Measurements from ENCODE around the gene TBC1D16. TPM values are rescaled to one million over a fixed set of nuclear protein-coding genes. Genes with fewer than 3 reads are reported as not detected.
A peak's percentile ranks its signal among the peaks of the same experiment; 100 is the strongest.

TBC1D16 gene
- total and polyA plus RNA-seq, 5 donors from 2014 or later = 0.06 to 0.72 (median 0.13) TPM

- Mint-ChIP-seq H3K4me1 (peaks cover 3 to 10% (median 7%) of the 10 kb centered on the region in 4 donors), H3K27me3 (no peaks in the 10 kb centered on the region), H3K4me3 (no peak overlapping the region), H3K27ac (no peak overlapping the region), H3K9me3 (no peaks in the 10 kb centered on the region), H3K36me3 (no peaks in the 10 kb centered on the region)
- no peak overlapping the region for H3K27ac ChIP-seq (ENCODE audit: insufficient read depth, low read length, poor library complexity, severe bottlenecking)
- no peak overlapping the region for H3K4me3 ChIP-seq (ENCODE audit: low read depth, low read length)
- ATAC-seq (ENCODE audit: low read depth in 2 of 2) = no peak
- no peaks in the 10 kb centered on the region for H3K9me3 ChIP-seq (ENCODE audit: control insufficient read depth in 2 of 2, low read length in 2 of 2)
- peaks cover 5% of the 10 kb centered on the region for H3K4me1 ChIP-seq (ENCODE audit: control insufficient read depth, insufficient read depth, low read length, poor library complexity, severe bottlenecking)
- no peak for DNase-seq
- no peaks in the 10 kb centered on the region for H3K36me3 ChIP-seq (ENCODE audit: control insufficient read depth, insufficient read depth, low read length)
- no peaks in the 10 kb centered on the region for H3K27me3 ChIP-seq (ENCODE audit: control insufficient read depth, insufficient read depth, low read length)
Measured at GRCh38 chr17:80009391-80010282, 26.0 kb downstream of the TBC1D16 start.

DNA sequence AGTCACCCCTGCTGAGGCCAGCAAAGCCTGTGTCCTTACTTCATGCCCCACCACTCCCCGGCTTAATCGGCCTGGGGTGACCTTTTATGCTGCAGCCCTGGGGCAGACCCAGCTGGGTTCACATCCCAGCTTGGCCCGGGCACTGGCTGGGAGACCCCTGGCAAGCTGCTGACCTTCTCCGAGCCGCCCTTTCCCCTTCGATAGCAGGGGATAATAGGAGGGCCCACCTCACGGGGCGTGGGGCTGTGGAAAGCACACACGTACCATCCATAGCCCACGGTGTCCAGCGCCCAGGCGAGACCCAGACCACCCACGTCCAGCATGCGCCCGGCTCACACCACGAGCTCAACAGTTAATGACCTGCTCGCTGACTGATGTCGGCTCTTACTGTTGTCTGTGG lies 26.8 kb downstream of the TBC1D16 start:
- DNase-seq (no peak), ATAC-seq (ENCODE audit: low read depth in 2 of 2) (no peak)
- Mint-ChIP-seq H3K27ac (no peak overlapping the region), H3K4me1 (peaks cover 3 to 10% (median 6%) of the 10 kb centered on the region in 4 donors), H3K4me3 (no peak overlapping the region), H3K9me3 (no peaks in the 10 kb centered on the region), H3K27me3 (no peaks in the 10 kb centered on the region), H3K36me3 (no peaks in the 10 kb centered on the region)
- Histone ChIP-seq H3K9me3 (ENCODE audit: control insufficient read depth in 2 of 2, low read length in 2 of 2) (no peaks in the 10 kb centered on the region), H3K27ac (ENCODE audit: insufficient read depth, low read length, poor library complexity, severe bottlenecking) (no peak overlapping the region), H3K27me3 (ENCODE audit: control insufficient read depth, insufficient read depth, low read length) (no peaks in the 10 kb centered on the region), H3K36me3 (ENCODE audit: control insufficient read depth, insufficient read depth, low read length) (no peaks in the 10 kb centered on the region), H3K4me3 (ENCODE audit: low read depth, low read length) (no peak overlapping the region), H3K4me1 (ENCODE audit: control insufficient read depth, insufficient read depth, low read length, poor library complexity, severe bottlenecking) (peaks cover 5% of the 10 kb centered on the region)

- DNase-seq = peak; percentile 52 to 69 (median 60)
- no peaks in the 10 kb centered on the region for H3K27me3 Mint-ChIP-seq
- no peaks in the 10 kb centered on the region for H3K36me3 Mint-ChIP-seq
- Histone ChIP-seq H3K4me1 (ENCODE audit: control insufficient read depth, insufficient read depth, low read length, poor library complexity, severe bottlenecking) (peaks cover 5% of the 10 kb centered on the region), H3K9me3 (ENCODE audit: control insufficient read depth in 2 of 2, low read length in 2 of 2) (no peaks in the 10 kb centered on the region), H3K4me3 (ENCODE audit: low read depth, low read length) (no peak overlapping the region), H3K27ac (ENCODE audit: insufficient read depth, low read length, poor library complexity, severe bottlenecking) (no peak overlapping the region), H3K36me3 (ENCODE audit: control insufficient read depth, insufficient read depth, low read length) (no peaks in the 10 kb centered on the region), H3K27me3 (ENCODE audit: control insufficient read depth, insufficient read depth, low read length) (no peaks in the 10 kb centered on the region)
- no peaks in the 10 kb centered on the region for H3K9me3 Mint-ChIP-seq
- no peak overlapping the region for H3K4me3 Mint-ChIP-seq
- peaks cover 3 to 10% (median 6%) of the 10 kb centered on the region in 4 donors for H3K4me1 Mint-ChIP-seq
- peak; percentile 72 to 77 for ATAC-seq (ENCODE audit: low read depth in 2 of 2)
- no peak overlapping the region for H3K27ac Mint-ChIP-seq
Measured at GRCh38 chr17:80008383-80008840, 27.3 kb downstream of the TBC1D16 start.

GRCh38 chr17:80007939-80008338 lies 27.7 kb downstream of the TBC1D16 start:
- peaks cover 3 to 10% (median 6%) of the 10 kb centered on the region in 4 donors for H3K4me1 Mint-ChIP-seq
- Histone ChIP-seq H3K27me3 (ENCODE audit: control insufficient read depth, insufficient read depth, low read length) (no peaks in the 10 kb centered on the region), H3K4me1 (ENCODE audit: control insufficient read depth, insufficient read depth, low read length, poor library complexity, severe bottlenecking) (peaks cover 5% of the 10 kb centered on the region), H3K36me3 (ENCODE audit: control insufficient read depth, insufficient read depth, low read length) (no peaks in the 10 kb centered on the region), H3K27ac (ENCODE audit: insufficient read depth, low read length, poor library complexity, severe bottlenecking) (no peak overlapping the region), H3K4me3 (ENCODE audit: low read depth, low read length) (no peak overlapping the region), H3K9me3 (ENCODE audit: control insufficient read depth in 2 of 2, low read length in 2 of 2) (no peaks in the 10 kb centered on the region)
- no peak overlapping the region for H3K4me3 Mint-ChIP-seq
- ATAC-seq (ENCODE audit: low read depth in 2 of 2) = no peak
- no peaks in the 10 kb centered on the region for H3K36me3 Mint-ChIP-seq
- H3K9me3 Mint-ChIP-seq = no peaks in the 10 kb centered on the region
- H3K27me3 Mint-ChIP-seq = no peaks in the 10 kb centered on the region
- peak overlapping the region in 1 of 3 donors; percentile 38 for H3K27ac Mint-ChIP-seq
- peak in 1 of 3 donors; percentile 5 for DNase-seq

- Mint-ChIP-seq H3K4me1 (peaks cover 3 to 10% (median 6%) of the 10 kb centered on the region in 4 donors), H3K4me3 (no peak overlapping the region), H3K27ac (peak overlapping the region in 1 of 3 donors; percentile 71), H3K9me3 (no peaks in the 10 kb centered on the region), H3K27me3 (no peaks in the 10 kb centered on the region), H3K36me3 (no peaks in the 10 kb centered on the region)
- peaks cover 5% of the 10 kb centered on the region for H3K4me1 ChIP-seq (ENCODE audit: control insufficient read depth, insufficient read depth, low read length, poor library complexity, severe bottlenecking)
- ATAC-seq (ENCODE audit: low read depth in 2 of 2) = no peak
- H3K27ac ChIP-seq (ENCODE audit: insufficient read depth, low read length, poor library complexity, severe bottlenecking) = no peak overlapping the region
- no peaks in the 10 kb centered on the region for H3K27me3 ChIP-seq (ENCODE audit: control insufficient read depth, insufficient read depth, low read length)
- H3K9me3 ChIP-seq (ENCODE audit: control insufficient read depth in 2 of 2, low read length in 2 of 2) = no peaks in the 10 kb centered on the region
- H3K36me3 ChIP-seq (ENCODE audit: control insufficient read depth, insufficient read depth, low read length) = no peaks in the 10 kb centered on the region
- no peak for DNase-seq
- H3K4me3 ChIP-seq (ENCODE audit: low read depth, low read length) = no peak overlapping the region
Measured at GRCh38 chr17:80006811-80007752, 28.6 kb downstream of the TBC1D16 start.

GRCh38 chr17:80006339-80006720 lies 29.3 kb downstream of the TBC1D16 start:
- no peaks in the 10 kb centered on the region for H3K36me3 Mint-ChIP-seq
- no peak overlapping the region for H3K4me3 ChIP-seq (ENCODE audit: low read depth, low read length)
- H3K4me1 ChIP-seq (ENCODE audit: control insufficient read depth, insufficient read depth, low read length, poor library complexity, severe bottlenecking) = peaks cover 5% of the 10 kb centered on the region
- no peaks in the 10 kb centered on the region for H3K27me3 Mint-ChIP-seq
- H3K27ac ChIP-seq (ENCODE audit: insufficient read depth, low read length, poor library complexity, severe bottlenecking) = no peak overlapping the region
- no peaks in the 10 kb centered on the region for H3K27me3 ChIP-seq (ENCODE audit: control insufficient read depth, insufficient read depth, low read length)
- H3K27ac Mint-ChIP-seq = no peak overlapping the region
- DNase-seq (no peak), ATAC-seq (ENCODE audit: low read depth in 2 of 2) (no peak)
- H3K36me3 ChIP-seq (ENCODE audit: control insufficient read depth, insufficient read depth, low read length) = no peaks in the 10 kb centered on the region
- no peaks in the 10 kb centered on the region for H3K9me3 ChIP-seq (ENCODE audit: control insufficient read depth in 2 of 2, low read length in 2 of 2)
- peak overlapping the region in 2 of 4 donors; percentile 44 to 51 for H3K4me3 Mint-ChIP-seq
- peaks cover 3 to 10% (median 6%) of the 10 kb centered on the region in 4 donors for H3K4me1 Mint-ChIP-seq
- no peaks in the 10 kb centered on the region for H3K9me3 Mint-ChIP-seq

DNA sequence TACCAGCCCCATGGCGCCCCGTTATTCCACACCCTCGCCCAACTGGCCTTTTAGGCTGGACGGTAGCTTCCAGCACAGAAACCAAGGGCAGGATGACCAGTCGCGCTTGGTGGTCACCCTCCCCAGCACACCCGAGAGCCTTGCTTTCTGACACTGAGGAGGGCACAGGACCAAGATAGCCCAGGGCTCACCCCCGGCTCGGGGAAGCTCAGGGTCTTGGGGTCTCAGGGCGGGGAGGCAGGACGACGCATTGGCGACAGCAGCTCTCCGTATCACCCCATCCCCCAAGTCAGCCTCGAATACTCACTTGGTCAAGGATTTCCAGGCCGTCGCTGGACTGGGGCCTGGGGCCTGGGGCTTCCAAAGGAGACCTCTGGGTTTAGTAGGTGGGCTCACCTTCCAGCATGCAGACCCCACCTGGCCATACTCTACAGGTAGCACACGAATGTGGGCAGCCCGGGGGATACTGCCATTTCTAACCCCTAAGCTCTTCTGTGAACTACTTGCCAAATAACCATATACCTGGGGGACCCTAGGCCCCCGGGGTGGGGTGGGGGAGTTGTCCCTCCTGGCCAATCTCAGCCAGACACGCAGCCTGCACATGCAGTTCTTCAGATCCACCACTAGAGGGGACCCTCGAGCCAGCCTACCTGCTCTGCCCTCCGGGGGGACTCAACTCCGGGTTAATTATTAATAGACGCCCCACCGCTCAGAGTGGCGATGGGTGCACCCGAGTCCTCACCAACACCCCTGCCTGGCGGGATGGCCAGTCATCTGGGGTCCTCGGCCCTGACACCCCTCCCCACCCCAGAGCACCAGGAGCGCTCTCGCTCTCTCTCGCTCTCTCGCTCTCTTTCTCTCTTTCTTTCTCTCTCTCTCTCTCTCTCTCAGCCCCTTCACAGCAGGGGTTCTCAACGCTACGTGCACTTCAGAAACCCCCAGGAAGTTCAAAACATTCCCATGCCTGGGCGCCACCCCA lies 30.0 kb downstream of the TBC1D16 start:
- Histone ChIP-seq H3K9me3 (ENCODE audit: control insufficient read depth in 2 of 2, low read length in 2 of 2) (no peaks in the 10 kb centered on the region), H3K27ac (ENCODE audit: insufficient read depth, low read length, poor library complexity, severe bottlenecking) (no peak overlapping the region), H3K4me1 (ENCODE audit: control insufficient read depth, insufficient read depth, low read length, poor library complexity, severe bottlenecking) (peaks cover 5% of the 10 kb centered on the region), H3K4me3 (ENCODE audit: low read depth, low read length) (no peak overlapping the region), H3K36me3 (ENCODE audit: control insufficient read depth, insufficient read depth, low read length) (no peaks in the 10 kb centered on the region), H3K27me3 (ENCODE audit: control insufficient read depth, insufficient read depth, low read length) (no peaks in the 10 kb centered on the region)
- Mint-ChIP-seq H3K36me3 (no peaks in the 10 kb centered on the region), H3K27ac (no peak overlapping the region), H3K9me3 (no peaks in the 10 kb centered on the region), H3K27me3 (no peaks in the 10 kb centered on the region), H3K4me1 (peaks cover 3 to 10% (median 6%) of the 10 kb centered on the region in 4 donors), H3K4me3 (peak overlapping the region in 2 of 4 donors; percentile 44 to 51)
- ATAC-seq (ENCODE audit: low read depth in 2 of 2) (peak; percentile 56 to 65), DNase-seq (peak; percentile 48 to 62 (median 59))

All from CD4-positive, CD25-positive, alpha-beta regulatory T cell (primary cell).